Measurements from ENCODE around the gene PPP1R14C. TPM values are rescaled to one million over a fixed set of nuclear protein-coding genes. Genes with fewer than 3 reads are reported as not detected.

PPP1R14C gene
- total and polyA plus RNA-seq, 10 donors = 0.06 to 0.39 (median 0.18) TPM; not detected in 4

- H3K9me3 ChIP-seq = no peaks in the 10 kb centered on the region
- no peak overlapping the region for H3K4me3 ChIP-seq
- no peaks in the 10 kb centered on the region for H3K36me3 ChIP-seq
- peaks cover 0 to 3% (median 0%) of the 10 kb centered on the region in 6 donors for H3K4me1 ChIP-seq
- no peak overlapping the region for H3K27ac ChIP-seq
- intact Hi-C loops (cut with DNase I; ENCODE audit: low total_unique reads) = no loop called here
- 36 to 41% (median 39%) methylated on average over 9 of the region's 9 CpGs for WGBS, 5 donors
- DNase-seq = no peak
- TF ChIP-seq POLR2AphosphoS5 (IDR thresholded peaks at IDR 0.05) (no peak), POLR2A (IDR thresholded peaks at IDR 0.05) (no peak), CTCF (IDR thresholded peaks at IDR 0.05 in 8 of 11, conservative IDR thresholded peaks at IDR 0.05 in 3 of 11) (no peak)
- H3K27me3 ChIP-seq (replicated peaks in 1 of 7) = peaks cover 0 to 62% (median 20%) of the 10 kb centered on the region in 7 donors
Observed at GRCh38 chr6:150152891-150153876, 10.3 kb downstream of the PPP1R14C start.

- H3K27ac ChIP-seq = no peak overlapping the region
- H3K4me3 ChIP-seq = no peak overlapping the region
- 61 to 78% (median 69%) methylated on average over 6 of the region's 6 CpGs for WGBS, 5 donors
- H3K4me1 ChIP-seq = peaks cover 0 to 3% (median 0%) of the 10 kb centered on the region in 6 donors
- no peak for TF ChIP-seq POLR2AphosphoS5 (IDR thresholded peaks at IDR 0.05)
- no peak for TF ChIP-seq CTCF (IDR thresholded peaks at IDR 0.05 in 8 of 11, conservative IDR thresholded peaks at IDR 0.05 in 3 of 11)
- no peak for TF ChIP-seq POLR2A (IDR thresholded peaks at IDR 0.05)
- no peaks in the 10 kb centered on the region for H3K36me3 ChIP-seq
- no peaks in the 10 kb centered on the region for H3K9me3 ChIP-seq
- peaks cover 0 to 54% (median 19%) of the 10 kb centered on the region in 7 donors for H3K27me3 ChIP-seq (replicated peaks in 1 of 7)
- intact Hi-C loops (cut with DNase I; ENCODE audit: low total_unique reads) = no loop called here
- DNase-seq = no peak
Observed at GRCh38 chr6:150153905-150154492, 11.2 kb downstream of the PPP1R14C start.

GRCh38 chr6:150156460-150156859, 13.6 kb downstream of the PPP1R14C start:
- Histone ChIP-seq H3K27me3 (replicated peaks in 1 of 7) (peaks cover 0 to 32% (median 8%) of the 10 kb centered on the region in 7 donors), H3K9me3 (no peaks in the 10 kb centered on the region), H3K4me3 (no peak overlapping the region), H3K36me3 (no peaks in the 10 kb centered on the region), H3K4me1 (peaks cover 0 to 3% (median 0%) of the 10 kb centered on the region in 6 donors), H3K27ac (no peak overlapping the region)
- no peak for DNase-seq
- WGBS, 5 donors = 75 to 95% (median 94%) methylated on average over 3 of the region's 3 CpGs
- intact Hi-C loops (cut with DNase I; ENCODE audit: low total_unique reads) = no loop called here
- TF ChIP-seq POLR2AphosphoS5 (IDR thresholded peaks at IDR 0.05) (no peak), CTCF (IDR thresholded peaks at IDR 0.05 in 8 of 11, conservative IDR thresholded peaks at IDR 0.05 in 3 of 11) (no peak), POLR2A (IDR thresholded peaks at IDR 0.05) (no peak)

- peaks cover 0 to 28% (median 7%) of the 10 kb centered on the region in 7 donors for H3K27me3 ChIP-seq (replicated peaks in 1 of 7)
- no peaks in the 10 kb centered on the region for H3K36me3 ChIP-seq
- H3K27ac ChIP-seq = no peak overlapping the region
- H3K4me1 ChIP-seq = peaks cover 0 to 3% (median 0%) of the 10 kb centered on the region in 6 donors
- intact Hi-C loops (cut with DNase I; ENCODE audit: low total_unique reads) = no loop called here
- no peaks in the 10 kb centered on the region for H3K9me3 ChIP-seq
- WGBS, 5 donors = 24 to 55% (median 45%) methylated on average over 1 of the region's 1 CpG
- TF ChIP-seq POLR2AphosphoS5 (IDR thresholded peaks at IDR 0.05) = no peak
- TF ChIP-seq POLR2A (IDR thresholded peaks at IDR 0.05) = no peak
- TF ChIP-seq CTCF (IDR thresholded peaks at IDR 0.05 in 8 of 11, conservative IDR thresholded peaks at IDR 0.05 in 3 of 11) = no peak
- H3K4me3 ChIP-seq = no peak overlapping the region
- DNase-seq = no peak
Observed at GRCh38 chr6:150157081-150157480, 14.2 kb downstream of the PPP1R14C start.
